Measurements from ENCODE around the gene ELP4.
"Not testable (repeated sequence)": the region's sequence is repeated elsewhere in the genome, so short reads cannot be mapped to it uniquely, and the experiment has no call there.

Gene ELP4

DNA sequence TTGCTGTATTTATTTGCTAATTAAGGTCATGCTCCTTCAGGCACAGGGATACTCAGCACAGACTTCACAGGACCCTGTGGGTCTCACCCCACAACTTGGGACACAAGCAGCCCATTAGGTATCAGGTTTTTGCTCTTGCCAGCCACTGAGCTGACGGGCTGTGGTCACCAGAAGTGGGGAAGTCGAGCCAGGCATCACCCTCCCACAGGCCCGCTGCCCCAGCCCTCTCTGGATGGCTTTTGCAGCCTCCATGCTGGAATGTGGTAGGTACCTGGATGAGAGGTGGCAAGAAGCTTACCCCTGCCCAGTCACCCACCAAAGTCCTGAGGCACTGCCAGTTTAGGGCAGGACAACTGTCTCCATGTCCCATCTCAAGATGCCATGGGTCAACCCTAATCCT, 213.2 kb downstream of the ELP4 start:
- H3K27ac ChIP-seq = no peak overlapping the region
- DNase-seq (ENCODE audit: low spot score) = no peak
- CTCF ChIA-PET = no interaction called here
- POLR2A ChIA-PET (ENCODE audit: low non-redundant PET) = no interaction called here
- TF ChIP-seq, protein P1, sequence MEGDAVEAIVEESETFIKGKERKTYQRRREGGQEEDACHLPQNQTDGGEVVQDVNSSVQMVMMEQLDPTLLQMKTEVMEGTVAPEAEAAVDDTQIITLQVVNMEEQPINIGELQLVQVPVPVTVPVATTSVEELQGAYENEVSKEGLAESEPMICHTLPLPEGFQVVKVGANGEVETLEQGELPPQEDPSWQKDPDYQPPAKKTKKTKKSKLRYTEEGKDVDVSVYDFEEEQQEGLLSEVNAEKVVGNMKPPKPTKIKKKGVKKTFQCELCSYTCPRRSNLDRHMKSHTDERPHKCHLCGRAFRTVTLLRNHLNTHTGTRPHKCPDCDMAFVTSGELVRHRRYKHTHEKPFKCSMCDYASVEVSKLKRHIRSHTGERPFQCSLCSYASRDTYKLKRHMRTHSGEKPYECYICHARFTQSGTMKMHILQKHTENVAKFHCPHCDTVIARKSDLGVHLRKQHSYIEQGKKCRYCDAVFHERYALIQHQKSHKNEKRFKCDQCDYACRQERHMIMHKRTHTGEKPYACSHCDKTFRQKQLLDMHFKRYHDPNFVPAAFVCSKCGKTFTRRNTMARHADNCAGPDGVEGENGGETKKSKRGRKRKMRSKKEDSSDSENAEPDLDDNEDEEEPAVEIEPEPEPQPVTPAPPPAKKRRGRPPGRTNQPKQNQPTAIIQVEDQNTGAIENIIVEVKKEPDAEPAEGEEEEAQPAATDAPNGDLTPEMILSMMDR (conservative IDR thresholded peaks at IDR 0.05; ENCODE audit: low read depth) = no peak

- ChIA-PET POLR2A (ENCODE audit: low non-redundant PET) (no interaction called here), CTCF (interaction anchor here (1.1 kb wide), 1 partner anchor 84 kb away, joined by 3 read pairs; no protein-coding TSS in a partner anchor)
These were observed 215.6 kb downstream of the ELP4 start for GRCh38 chr11:31725176-31725575.

GRCh38 chr11:31728432-31728831, 218.9 kb downstream of the ELP4 start:
- no peak for DNase-seq (ENCODE audit: low spot score)
- CTCF ChIA-PET = interaction anchor here (0.5 kb wide), 1 partner anchor 43 kb away, joined by 3 read pairs; no protein-coding TSS in a partner anchor
- TF ChIP-seq, protein P1 (conservative IDR thresholded peaks at IDR 0.05; ENCODE audit: low read depth) = no peak
- POLR2A ChIA-PET (ENCODE audit: low non-redundant PET) = no interaction called here
- no peak overlapping the region for H3K27ac ChIP-seq

More at GRCh38 chr11:31725176-31725575, 215.6 kb downstream of the ELP4 start:
- H3K27ac ChIP-seq = no peak overlapping the region
- TF ChIP-seq, protein P1 (conservative IDR thresholded peaks at IDR 0.05; ENCODE audit: low read depth) = no peak
- no peak for DNase-seq (ENCODE audit: low spot score)

DNA sequence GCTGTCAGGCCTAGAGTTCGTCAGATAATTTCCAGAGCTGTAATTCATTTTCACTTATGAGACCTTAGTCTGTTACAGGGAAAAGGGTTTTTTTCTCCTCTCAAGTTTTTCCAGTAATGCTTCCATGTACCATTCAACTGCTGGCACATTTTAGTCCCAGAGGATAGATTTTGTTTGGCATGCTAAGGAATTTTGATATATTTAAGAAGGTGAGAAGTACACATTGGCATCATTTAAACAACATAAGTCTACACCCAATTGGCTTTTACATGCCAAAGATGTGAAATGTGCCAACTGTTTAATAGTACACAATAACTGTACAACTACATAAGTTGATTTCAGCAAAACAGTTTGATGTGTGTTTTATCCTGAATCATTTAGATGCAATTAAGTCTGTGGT, 230.6 kb downstream of the ELP4 start:
- TF ChIP-seq, protein P1 (conservative IDR thresholded peaks at IDR 0.05; ENCODE audit: low read depth) = no peak
- ChIA-PET CTCF (no interaction called here), POLR2A (ENCODE audit: low non-redundant PET) (no interaction called here)
- H3K27ac ChIP-seq = no peak overlapping the region
- DNase-seq (ENCODE audit: low spot score) = no peak

GRCh38 chr11:31740731-31741368, 231.3 kb downstream of the ELP4 start:
- DNase-seq (ENCODE audit: low spot score); CTCF ChIA-PET; H3K27ac ChIP-seq; POLR2A ChIA-PET (ENCODE audit: low non-redundant PET): not testable (repeated sequence)

DNA sequence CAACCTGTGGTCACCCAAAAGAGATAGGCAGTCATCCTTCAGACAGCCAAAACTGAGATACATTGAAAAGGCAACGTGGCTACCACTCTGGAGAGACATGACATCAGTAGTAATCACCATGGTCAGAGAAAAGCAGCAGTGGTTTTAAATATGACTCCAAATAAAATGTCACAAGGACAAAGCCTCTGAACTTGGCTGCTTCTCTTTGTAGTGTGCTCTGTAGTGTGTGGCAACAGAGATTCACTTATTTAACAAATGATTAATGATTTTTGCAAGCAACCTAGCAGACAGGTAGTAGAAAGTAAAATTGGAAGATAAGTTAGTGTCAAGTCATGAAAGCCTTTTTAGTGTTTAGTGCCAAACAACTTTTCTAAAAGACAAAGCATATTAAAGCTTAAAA, 238.0 kb downstream of the ELP4 start:
- POLR2A ChIA-PET (ENCODE audit: low non-redundant PET) = no interaction called here
- DNase-seq (ENCODE audit: low spot score) = no peak
- no peak overlapping the region for H3K27ac ChIP-seq
- TF ChIP-seq, protein P1 (conservative IDR thresholded peaks at IDR 0.05; ENCODE audit: low read depth) = no peak
- CTCF ChIA-PET = no interaction called here

DNA sequence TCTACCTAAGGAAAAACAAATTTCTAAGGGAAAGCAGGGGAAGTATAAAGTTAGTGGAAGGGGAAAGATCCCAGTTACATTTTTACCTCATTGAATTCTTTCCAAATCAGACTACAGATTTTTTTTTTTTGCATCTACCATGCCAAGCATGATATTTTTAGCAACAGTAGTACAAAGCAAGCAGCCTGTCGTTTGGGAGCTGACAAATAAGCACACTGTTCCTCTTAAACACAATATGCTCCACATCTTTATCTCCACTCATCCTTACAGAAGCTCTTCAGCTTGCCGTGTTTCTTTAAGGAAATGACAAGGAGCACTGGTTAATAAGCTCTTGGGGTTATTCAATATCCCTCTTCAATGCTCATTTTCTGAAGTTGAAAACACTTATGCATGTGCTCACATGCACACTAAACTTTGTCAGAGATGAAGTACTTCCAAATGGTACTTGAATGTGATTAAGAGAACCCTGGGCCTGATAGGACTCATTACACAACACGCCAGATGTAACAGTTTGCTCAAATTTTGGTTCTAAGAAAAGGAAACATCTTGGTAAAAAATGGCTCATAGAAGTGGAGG, 247.8 kb downstream of the ELP4 start:
- TF ChIP-seq, protein P1 (conservative IDR thresholded peaks at IDR 0.05; ENCODE audit: low read depth) = no peak
- DNase-seq (ENCODE audit: low spot score) = no peak
- ChIA-PET POLR2A (ENCODE audit: low non-redundant PET) (no interaction called here), CTCF (no interaction called here)
- no peak overlapping the region for H3K27ac ChIP-seq
